Breast epithelium (tissue), 4 donors: ENCODE data around the gene FRMD5. TPM values are rescaled to one million over a fixed set of nuclear protein-coding genes. Genes with fewer than 3 reads are reported as not detected.

ENCODE experiments used
- DNase-seq, 2 donors: peaks; one replicate each; pipeline ENCODE4 v3.0.0-alpha.2; 2019; ENCODE audit warnings: low spot score in 2 of 2
- H3K27ac ChIP-seq, 2 donors: fragments of 200-600 bp; sonication (generic) in 1 of 2; one replicate each; pipeline ENCODE4 v1.5.1; 2016 to 2019; ENCODE audit warnings: mild to moderate bottlenecking in 1 of 2
- H3K27me3 ChIP-seq, 2 donors: fragments of 200-600 bp; sonication (generic) in 1 of 2; one replicate each; pipeline versions ENCODE4 v1.5.1 to v1.6.0; 2017 to 2019; ENCODE audit warnings: control low read depth in 1 of 2, mild to moderate bottlenecking in 1 of 2
- H3K36me3 ChIP-seq: fragments of 200-600 bp; one replicate; pipeline ENCODE4 v1.5.1; 2019
- H3K4me1 ChIP-seq, 2 donors: fragments of 200-600 bp; sonication (generic); one replicate each; pipeline ENCODE4 v1.5.1; 2016 to 2019; ENCODE audit warnings: control low read depth in 1 of 2
- H3K4me3 ChIP-seq, 3 donors: fragments of 200-600 bp; sonication (generic); 1 replicate in 2 of 3; 2 replicates in 1 of 3; pipeline ENCODE4 v1.5.1; 2016 to 2019; ENCODE audit warnings: mild to moderate bottlenecking in 3 of 3, moderate library complexity in 2 of 3
- H3K9me3 ChIP-seq, 2 donors: fragments of 200-600 bp; sonication (generic) in 1 of 2; one replicate each; pipeline ENCODE4 v1.5.1; 2016 to 2019; ENCODE audit warnings: control low read depth in 1 of 2
- CTCF ChIP-seq, 3 donors: fragments of 450-650 bp; IDR thresholded peaks; one replicate each; pipeline ENCODE4 v1.5.1; 2016 to 2017; ENCODE audit warnings: antibody characterized with exemption in 3 of 3, mild to moderate bottlenecking in 3 of 3, moderate library complexity in 3 of 3
- POLR2A ChIP-seq: fragments of 450-650 bp; IDR thresholded peaks from one replicate; pipeline ENCODE4 v1.6.1; 2016; ENCODE audit warnings: antibody characterized with exemption, mild to moderate bottlenecking, moderate library complexity
- POLR2AphosphoS5 ChIP-seq, 3 donors: sonication (generic); formaldehyde crosslinking; IDR thresholded peaks; one replicate each; pipeline ENCODE4 v1.6.1; 2017; ENCODE audit warnings: antibody characterized with exemption in 3 of 3
- intact Hi-C: fragments of 100-400 bp; cut with DNase I; formaldehyde crosslinking; loops from one replicate; pipeline ENCODE4 v1.15.1; 2023; ENCODE audit warnings: low total_unique reads
- total RNA-seq, 3 donors: library from RNA; depleted of rRNA; stranded (reverse); fragments of >200 nt; gene quantifications; one replicate each; pipeline ENCODE4 v1.1.0, GENCODE V29; 2016

The FRMD5 gene
- total RNA-seq, 3 donors from 2014 or later, result 0.66 to 1.6 TPM; not detected in 1

GRCh38 chr15:44101944-44102343 lies 93.1 kb downstream of the FRMD5 start:
- DNase-seq, result no peak
- H3K36me3 ChIP-seq, result no peaks in the 10 kb centered on the region
- H3K27me3 ChIP-seq, result no peaks in the 10 kb centered on the region
- intact Hi-C loops, result no loop called here
- TF ChIP-seq CTCF (IDR thresholded peaks at IDR 0.05), result no peak
- TF ChIP-seq POLR2A, result no peak
- TF ChIP-seq POLR2AphosphoS5 (IDR thresholded peaks at IDR 0.05), result no peak
- H3K4me1 ChIP-seq, result peaks cover 0 to 13% of the 10 kb centered on the region in 2 donors
- H3K27ac ChIP-seq, result peak overlapping the region; percentile 36 to 54
- no peaks in the 10 kb centered on the region for H3K9me3 ChIP-seq
- no peak overlapping the region for H3K4me3 ChIP-seq

GRCh38 chr15:44101286-44101685 lies 93.8 kb downstream of the FRMD5 start:
- intact Hi-C loops, result no loop called here
- Histone ChIP-seq H3K4me3 (no peak overlapping the region), H3K36me3 (no peaks in the 10 kb centered on the region), H3K27ac (peak overlapping the region in 1 of 2 donors; percentile 26), H3K4me1 (peaks cover 0 to 13% of the 10 kb centered on the region in 2 donors), H3K27me3 (no peaks in the 10 kb centered on the region), H3K9me3 (no peaks in the 10 kb centered on the region)
- TF ChIP-seq CTCF (IDR thresholded peaks at IDR 0.05), result no peak
- no peak for TF ChIP-seq POLR2A
- no peak for TF ChIP-seq POLR2AphosphoS5 (IDR thresholded peaks at IDR 0.05)
- DNase-seq, result no peak

GRCh38 chr15:44099671-44100070 lies 95.4 kb downstream of the FRMD5 start:
- no peaks in the 10 kb centered on the region for H3K9me3 ChIP-seq
- H3K27ac ChIP-seq, result no peak overlapping the region
- H3K36me3 ChIP-seq, result no peaks in the 10 kb centered on the region
- TF ChIP-seq POLR2AphosphoS5 (IDR thresholded peaks at IDR 0.05) (no peak), POLR2A (no peak), CTCF (IDR thresholded peaks at IDR 0.05) (no peak)
- no peaks in the 10 kb centered on the region for H3K27me3 ChIP-seq
- intact Hi-C loops, result no loop called here
- no peak for DNase-seq
- no peak overlapping the region for H3K4me3 ChIP-seq
- H3K4me1 ChIP-seq, result peaks cover 0 to 13% of the 10 kb centered on the region in 2 donors

- Histone ChIP-seq H3K36me3 (no peaks in the 10 kb centered on the region), H3K27me3 (no peaks in the 10 kb centered on the region), H3K27ac (no peak overlapping the region), H3K4me3 (no peak overlapping the region), H3K4me1 (peaks cover 0 to 13% of the 10 kb centered on the region in 2 donors), H3K9me3 (no peaks in the 10 kb centered on the region)
- no peak for TF ChIP-seq POLR2AphosphoS5 (IDR thresholded peaks at IDR 0.05)
- intact Hi-C loops, result no loop called here
- DNase-seq, result no peak
These were observed 97.5 kb downstream of the FRMD5 start for GRCh38 chr15:44097552-44097951.

GRCh38 chr15:44096596-44096995 lies 98.5 kb downstream of the FRMD5 start:
- no peaks in the 10 kb centered on the region for H3K9me3 ChIP-seq
- TF ChIP-seq CTCF (IDR thresholded peaks at IDR 0.05) (no peak), POLR2A (no peak), POLR2AphosphoS5 (IDR thresholded peaks at IDR 0.05) (no peak)

GRCh38 chr15:44094781-44095180 lies 100.3 kb downstream of the FRMD5 start:
- no peaks in the 10 kb centered on the region for H3K36me3 ChIP-seq
- intact Hi-C loops, result no loop called here
- no peaks in the 10 kb centered on the region for H3K27me3 ChIP-seq
- H3K4me3 ChIP-seq, result no peak overlapping the region
- no peaks in the 10 kb centered on the region for H3K9me3 ChIP-seq
- TF ChIP-seq CTCF (IDR thresholded peaks at IDR 0.05) (no peak), POLR2AphosphoS5 (IDR thresholded peaks at IDR 0.05) (no peak), POLR2A (no peak)
- H3K27ac ChIP-seq, result no peak overlapping the region
- DNase-seq, result no peak
- H3K4me1 ChIP-seq, result no peaks in the 10 kb centered on the region

More at GRCh38 chr15:44096596-44096995, 98.5 kb downstream of the FRMD5 start:
- intact Hi-C loops, result no loop called here
- no peaks in the 10 kb centered on the region for H3K27me3 ChIP-seq
- no peak overlapping the region for H3K27ac ChIP-seq
- peaks cover 0 to 5% of the 10 kb centered on the region in 2 donors for H3K4me1 ChIP-seq
- H3K36me3 ChIP-seq, result no peaks in the 10 kb centered on the region
- DNase-seq, result no peak
- no peak overlapping the region for H3K4me3 ChIP-seq
